Trophoblast cell (in vitro differentiated cells and primary cell): Measurements from ENCODE around the gene C20orf173.

Source experiments
- DNase-seq, 2 donors: peaks; one replicate each; pipeline ENCODE4 v3.0.0-alpha.2; 2016
- H2AFZ ChIP-seq: 2 replicates; pipeline ENCODE4 v1.6.1; 2013; ENCODE audit warnings: low read length, moderate library complexity, mild to moderate bottlenecking; ENCODE audit not compliant: insufficient read depth, poor library complexity
- H2AK5ac ChIP-seq: 2 replicates; pipeline ENCODE4 v1.6.1; 2013; ENCODE audit warnings: mild to moderate bottlenecking, low read length
- H2BK120ac ChIP-seq: 2 replicates; pipeline ENCODE4 v1.6.1; 2013; ENCODE audit warnings: low read length, mild to moderate bottlenecking, moderate library complexity; ENCODE audit not compliant: insufficient read depth, poor library complexity
- H2BK12ac ChIP-seq: 2 replicates; pipeline ENCODE4 v1.6.1; 2013; ENCODE audit warnings: mild to moderate bottlenecking, low read length, moderate library complexity
- H2BK5ac ChIP-seq: 2 replicates; pipeline ENCODE4 v1.6.1; 2013; ENCODE audit warnings: low read length, low read depth, moderate library complexity, mild to moderate bottlenecking; ENCODE audit not compliant: poor library complexity
- H3K14ac ChIP-seq: 2 replicates; pipeline ENCODE4 v1.6.1; 2013; ENCODE audit warnings: mild to moderate bottlenecking, low read length
- H3K18ac ChIP-seq: 2 replicates; pipeline ENCODE4 v1.6.1; 2013; ENCODE audit warnings: mild to moderate bottlenecking, low read length
- H3K23ac ChIP-seq: 2 replicates; pipeline ENCODE4 v1.6.1; 2013; ENCODE audit warnings: low read length
- H3K27ac ChIP-seq: 2 replicates; pipeline ENCODE4 v1.5.1; 2013; ENCODE audit warnings: low read depth, mild to moderate bottlenecking, inconsistent platforms, low read length, moderate library complexity
- H3K27me3 ChIP-seq: 2 replicates; pipeline ENCODE4 v1.6.1; 2013; ENCODE audit warnings: inconsistent platforms, mild to moderate bottlenecking, low read length, moderate library complexity; ENCODE audit not compliant: insufficient read depth
- H3K36me3 ChIP-seq, 2 experiments: 1 replicate in 1 of 2; 2 replicates in 1 of 2; pipeline ENCODE4 v1.6.1; 2013; ENCODE audit warnings: low read length in 2 of 2, mild to moderate bottlenecking in 2 of 2, moderate library complexity in 1 of 2; ENCODE audit not compliant: insufficient read depth in 2 of 2, control insufficient read depth in 1 of 2
- H3K4ac ChIP-seq: 2 replicates; pipeline ENCODE4 v1.6.1; 2013; ENCODE audit warnings: low read depth, mild to moderate bottlenecking, low read length, moderate library complexity
- H3K4me1 ChIP-seq, 2 experiments: 1 replicate in 1 of 2; 2 replicates in 1 of 2; pipeline ENCODE4 v1.6.1; 2013; ENCODE audit warnings: low read length in 2 of 2, mild to moderate bottlenecking in 2 of 2, moderate library complexity in 1 of 2; ENCODE audit not compliant: insufficient read depth in 2 of 2, control insufficient read depth in 1 of 2
- H3K4me2 ChIP-seq: 2 replicates; pipeline ENCODE4 v1.6.1; 2013; ENCODE audit warnings: inconsistent platforms, mild to moderate bottlenecking, low read length, moderate library complexity
- H3K4me3 ChIP-seq: 2 replicates; pipeline ENCODE4 v1.5.1; 2013; ENCODE audit warnings: mild to moderate bottlenecking, low read depth, low read length, inconsistent platforms
- H3K79me1 ChIP-seq: one replicate; pipeline ENCODE4 v1.6.1; 2013; ENCODE audit warnings: low read length
- H3K79me2 ChIP-seq: 2 replicates; pipeline ENCODE4 v1.6.1; 2013; ENCODE audit warnings: low read length, mild to moderate bottlenecking; ENCODE audit not compliant: control insufficient read depth, insufficient read depth, poor library complexity
- H3K9ac ChIP-seq: 2 replicates; pipeline ENCODE4 v1.6.1; 2013; ENCODE audit warnings: mild to moderate bottlenecking, low read length
- H3K9me3 ChIP-seq: 2 replicates; pipeline ENCODE4 v1.6.1; 2013; ENCODE audit warnings: low read depth, mild to moderate bottlenecking, control low read depth, inconsistent platforms, low read length; ENCODE audit not compliant: insufficient read depth
- H4K12ac ChIP-seq: 2 replicates; pipeline ENCODE4 v1.6.1; 2013; ENCODE audit warnings: low read depth, mild to moderate bottlenecking, low read length, moderate library complexity
- H4K8ac ChIP-seq: 2 replicates; pipeline ENCODE4 v1.6.1; 2013; ENCODE audit warnings: low read depth, mild to moderate bottlenecking, low read length, moderate library complexity
- H4K91ac ChIP-seq: one replicate; pipeline ENCODE4 v1.6.1; 2013; ENCODE audit warnings: low read depth, mild to moderate bottlenecking, low read length, moderate library complexity
- WGBS: extraction: QIAGEN DNeasy Blood & Tissue Kit; methylation state at CpG from one replicate; pipeline ENCODE4 v1.1.7; 2013; ENCODE audit warnings: missing lambda C conversion rate; ENCODE audit not compliant: insufficient read length, insufficient coverage; ENCODE audit errors: extremely low coverage; 5-methylcytosine and 5-hydroxymethylcytosine counted together

Gene C20orf173

DNA sequence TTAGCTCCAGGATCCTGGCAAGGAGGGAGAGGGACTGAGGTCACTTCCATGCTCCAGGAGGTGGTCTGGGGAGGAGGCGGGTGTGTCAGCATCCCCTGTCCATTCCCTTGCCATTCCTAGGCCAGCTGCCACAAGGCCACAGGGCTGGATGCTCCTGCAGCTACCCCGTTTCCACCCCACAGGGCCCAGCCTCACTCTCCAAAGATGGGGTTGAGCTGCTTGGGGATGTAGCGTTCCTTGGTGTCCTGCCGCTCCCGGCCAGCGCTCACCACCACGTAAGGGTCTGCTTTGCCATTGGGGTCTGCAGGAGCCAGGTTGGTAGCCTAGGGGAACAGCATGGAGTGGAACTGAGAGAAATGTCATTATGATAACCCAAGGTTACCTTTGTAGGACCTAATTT lies 35.5 kb upstream of the C20orf173 start:
- Histone ChIP-seq H3K4me1 (peaks cover 10 to 12% of the 10 kb centered on the region in 2 experiments), H3K9ac (no peak overlapping the region), H3K4ac (no peak overlapping the region), H2BK12ac (no peak overlapping the region), H3K27ac (no peak overlapping the region), H2BK120ac (no peak overlapping the region), H3K14ac (no peak overlapping the region), H4K12ac (no peak overlapping the region), H3K18ac (no peak overlapping the region), H3K23ac (no peak overlapping the region), H2AFZ (no peak overlapping the region), H3K27me3 (no peaks in the 10 kb centered on the region), H2BK5ac (no peak overlapping the region), H3K9me3 (peaks cover 3% of the 10 kb centered on the region), H3K79me1 (no peaks in the 10 kb centered on the region), H4K8ac (no peak overlapping the region), H2AK5ac (no peak overlapping the region), H3K4me2 (no peak overlapping the region), H3K36me3 (no peaks in the 10 kb centered on the region), H4K91ac (no peak overlapping the region), H3K79me2 (no peaks in the 10 kb centered on the region), H3K4me3 (no peak overlapping the region)
- no CpG with 5 or more reads among the region's 7 CpGs for WGBS
- no peak for DNase-seq

DNA sequence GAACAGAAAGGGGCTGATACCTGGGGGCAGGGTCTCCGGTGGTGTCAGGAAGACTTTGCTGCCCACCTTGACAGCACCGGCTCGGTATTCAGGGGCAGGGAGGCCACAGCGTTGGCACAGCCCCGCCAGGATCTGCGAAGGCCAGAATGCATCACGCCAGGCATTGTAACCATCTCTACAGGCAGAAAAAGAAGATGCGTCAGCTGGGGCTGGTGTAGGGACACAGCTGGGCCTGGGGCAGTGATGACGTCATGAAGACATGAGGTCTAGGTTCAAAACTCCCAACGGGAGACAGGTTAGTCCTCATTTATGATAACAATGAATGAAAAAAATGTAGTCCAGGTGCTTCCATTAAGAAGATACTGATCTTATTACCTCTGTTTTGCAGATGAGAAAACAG lies 34.4 kb upstream of the C20orf173 start:
- H3K27ac ChIP-seq = no peak overlapping the region
- H3K4me1 ChIP-seq = peaks cover 17 to 20% of the 10 kb centered on the region in 2 experiments
- no CpG with 5 or more reads among the region's 10 CpGs for WGBS
- no peak overlapping the region for H2BK12ac ChIP-seq
- no peak overlapping the region for H3K14ac ChIP-seq
- DNase-seq = peak; percentile 40 to 69
- no peaks in the 10 kb centered on the region for H3K27me3 ChIP-seq
- no peaks in the 10 kb centered on the region for H3K79me2 ChIP-seq
- H3K79me1 ChIP-seq = no peaks in the 10 kb centered on the region
- no peak overlapping the region for H3K23ac ChIP-seq
- H4K91ac ChIP-seq = no peak overlapping the region
- H3K18ac ChIP-seq = no peak overlapping the region
- H2BK120ac ChIP-seq = no peak overlapping the region
- H3K4ac ChIP-seq = no peak overlapping the region
- H2AFZ ChIP-seq = no peak overlapping the region
- no peak overlapping the region for H3K9ac ChIP-seq
- no peak overlapping the region for H3K4me3 ChIP-seq
- peaks cover 5 to 6% of the 10 kb centered on the region in 2 experiments for H3K36me3 ChIP-seq
- H4K8ac ChIP-seq = no peak overlapping the region
- no peak overlapping the region for H2AK5ac ChIP-seq
- H2BK5ac ChIP-seq = no peak overlapping the region
- H3K4me2 ChIP-seq = no peak overlapping the region
- peaks cover 3% of the 10 kb centered on the region for H3K9me3 ChIP-seq
- H4K12ac ChIP-seq = no peak overlapping the region

DNA sequence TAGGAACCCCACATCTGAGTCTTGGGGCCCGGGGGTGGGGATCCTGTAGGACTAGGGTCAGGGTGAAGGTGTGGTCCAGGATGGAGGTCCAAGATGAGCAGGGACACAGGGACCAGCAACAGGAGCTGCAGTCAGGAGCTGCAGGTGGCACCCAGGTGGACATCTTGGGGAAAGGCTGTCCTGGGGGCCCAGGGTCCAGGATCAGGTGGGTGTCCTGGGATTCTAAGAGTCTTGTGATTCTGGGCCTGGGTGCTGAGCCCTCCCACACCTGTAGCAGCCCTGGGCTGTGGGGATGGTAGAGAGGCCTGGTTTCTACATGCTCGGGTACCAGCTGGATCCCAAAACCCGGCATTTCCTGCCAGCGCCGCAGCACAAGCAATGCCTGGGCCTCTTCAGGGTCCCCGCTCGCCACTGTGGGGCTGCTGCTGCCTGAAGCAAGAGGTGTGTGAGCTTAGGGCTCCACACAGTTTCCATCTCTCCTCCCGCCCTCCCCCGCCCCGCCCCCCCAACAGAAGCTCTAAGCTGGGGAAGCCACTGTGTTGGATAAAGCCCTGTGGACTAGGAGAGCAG lies 33.2 kb upstream of the C20orf173 start:
- no peak overlapping the region for H2AK5ac ChIP-seq
- no peak overlapping the region for H4K12ac ChIP-seq
- no peak overlapping the region for H3K14ac ChIP-seq
- DNase-seq = no peak
- no peak overlapping the region for H4K91ac ChIP-seq
- H3K23ac ChIP-seq = no peak overlapping the region
- H3K79me2 ChIP-seq = no peaks in the 10 kb centered on the region
- H3K4me2 ChIP-seq = no peak overlapping the region
- H3K4me3 ChIP-seq = no peak overlapping the region
- H2BK5ac ChIP-seq = no peak overlapping the region
- H3K18ac ChIP-seq = no peak overlapping the region
- H3K36me3 ChIP-seq = peaks cover 16 to 17% of the 10 kb centered on the region in 2 experiments
- H2BK12ac ChIP-seq = no peak overlapping the region
- no CpG with 5 or more reads among the region's 10 CpGs for WGBS
- H3K9me3 ChIP-seq = peaks cover 3% of the 10 kb centered on the region
- H2AFZ ChIP-seq = no peak overlapping the region
- H3K4me1 ChIP-seq = peaks cover 17 to 20% of the 10 kb centered on the region in 2 experiments
- H3K4ac ChIP-seq = no peak overlapping the region
- H2BK120ac ChIP-seq = no peak overlapping the region
- H4K8ac ChIP-seq = no peak overlapping the region
- H3K27me3 ChIP-seq = no peaks in the 10 kb centered on the region
- no peak overlapping the region for H3K27ac ChIP-seq
- H3K79me1 ChIP-seq = no peaks in the 10 kb centered on the region
- no peak overlapping the region for H3K9ac ChIP-seq

DNA sequence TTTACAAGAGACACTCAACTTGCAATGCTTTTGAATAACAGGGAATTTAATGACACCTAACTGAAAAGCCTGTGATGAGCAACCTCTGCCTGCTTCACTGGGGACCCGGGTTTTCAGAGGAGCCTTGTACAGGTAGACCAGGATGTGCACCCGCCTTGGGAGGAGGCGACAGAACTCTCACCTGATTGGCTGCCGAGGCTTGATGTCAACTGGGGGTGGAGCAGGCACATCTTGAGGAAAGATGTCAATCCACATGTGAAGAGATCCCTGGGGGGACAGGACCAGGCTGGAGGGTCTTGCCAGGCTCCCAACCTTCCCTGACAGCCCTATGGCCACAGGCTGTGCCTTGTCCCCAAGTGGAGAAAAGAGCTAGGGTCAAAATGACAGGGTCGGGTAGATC lies 32.2 kb upstream of the C20orf173 start:
- H2BK12ac ChIP-seq = no peak overlapping the region

More for the DNA sequence above, 32.2 kb upstream of the C20orf173 start:
- no peaks in the 10 kb centered on the region for H3K79me1 ChIP-seq
- no peak overlapping the region for H2BK5ac ChIP-seq
- DNase-seq = no peak
- H3K9ac ChIP-seq = no peak overlapping the region
- no peak overlapping the region for H3K4me3 ChIP-seq
- no peaks in the 10 kb centered on the region for H3K79me2 ChIP-seq
- H3K4me1 ChIP-seq = peaks cover 17 to 20% of the 10 kb centered on the region in 2 experiments
- H2AFZ ChIP-seq = no peak overlapping the region
- peaks cover 25 to 26% of the 10 kb centered on the region in 2 experiments for H3K36me3 ChIP-seq
- no peak overlapping the region for H3K23ac ChIP-seq
- no peak overlapping the region for H3K18ac ChIP-seq
- no peak overlapping the region for H4K8ac ChIP-seq
- H4K91ac ChIP-seq = no peak overlapping the region
- no peak overlapping the region for H2AK5ac ChIP-seq
- no CpG with 5 or more reads among the region's 5 CpGs for WGBS
- H4K12ac ChIP-seq = no peak overlapping the region
- H3K14ac ChIP-seq = no peak overlapping the region
- H3K9me3 ChIP-seq = peaks cover 3% of the 10 kb centered on the region
- H2BK120ac ChIP-seq = no peak overlapping the region
- no peak overlapping the region for H3K4me2 ChIP-seq
- no peak overlapping the region for H3K27ac ChIP-seq
- no peak overlapping the region for H3K4ac ChIP-seq
- H3K27me3 ChIP-seq = no peaks in the 10 kb centered on the region
